Activated naive CD8-positive, alpha-beta T cell treated with anti-CD3 and anti-CD28 coated beads, Interleukin-2, amount 50 U/mL, for 16 hours (primary cell): ENCODE results near the gene HECA.
"Not testable (repeated sequence)": the region's sequence is repeated elsewhere in the genome, so short reads cannot be mapped to it uniquely, and the experiment has no call there.

Experiments
- DNase-seq: peaks from one replicate; pipeline ENCODE4 v3.0.0-alpha.2; 2020; ENCODE audit warnings: low read depth, low spot score

HECA gene

GRCh38 chr6:139135578-139136545, 982 bp downstream of the HECA start:
- DNase-seq, result no peak

GRCh38 chr6:139137706-139138105, 2.8 kb downstream of the HECA start:
- no peak for DNase-seq

- DNase-seq, result not testable (repeated sequence)
These were observed 6.0 kb downstream of the HECA start for GRCh38 chr6:139140854-139141253.

GRCh38 chr6:139142262-139142661, 7.4 kb downstream of the HECA start:
- no peak for DNase-seq

GRCh38 chr6:139143111-139143510, 8.2 kb downstream of the HECA start:
- no peak for DNase-seq

GRCh38 chr6:139144490-139145085, 9.7 kb downstream of the HECA start:
- no peak for DNase-seq

GRCh38 chr6:139145661-139146060, 10.8 kb downstream of the HECA start:
- no peak for DNase-seq

- no peak for DNase-seq
These were observed 11.4 kb downstream of the HECA start for GRCh38 chr6:139146317-139146726.

- DNase-seq, result no peak
These were observed 12.7 kb downstream of the HECA start for GRCh38 chr6:139147628-139148027.

GRCh38 chr6:139148557-139149235, 13.8 kb downstream of the HECA start:
- no peak for DNase-seq

GRCh38 chr6:139149383-139149782, 14.5 kb downstream of the HECA start:
- DNase-seq, result no peak

GRCh38 chr6:139150920-139151319, 16.0 kb downstream of the HECA start:
- no peak for DNase-seq

- no peak for DNase-seq
These were observed 16.7 kb downstream of the HECA start for GRCh38 chr6:139151425-139152087.

- DNase-seq, result no peak
These were observed 17.4 kb downstream of the HECA start for GRCh38 chr6:139152088-139152891.

- no peak for DNase-seq
These were observed 18.0 kb downstream of the HECA start for GRCh38 chr6:139152892-139153271.

- DNase-seq, result no peak
These were observed 19.0 kb downstream of the HECA start for GRCh38 chr6:139153855-139154254.

GRCh38 chr6:139154881-139155547, 20.1 kb downstream of the HECA start:
- no peak for DNase-seq

GRCh38 chr6:139156102-139156501, 21.2 kb downstream of the HECA start:
- DNase-seq, result no peak

GRCh38 chr6:139156551-139156950, 21.7 kb downstream of the HECA start:
- no peak for DNase-seq

- DNase-seq, result not testable (repeated sequence)
These were observed 22.2 kb downstream of the HECA start for GRCh38 chr6:139157086-139157485.
